GM21619 (cell line): ENCODE measurements around the gene TENT5C.

ENCODE experiments used
- ATAC-seq: cut with Tn5 transposase; IDR thresholded peaks from one replicate; pipeline ENCODE4 v1.9.1; 2021; ENCODE audit not compliant: unreplicated experiment

The TENT5C gene

DNA sequence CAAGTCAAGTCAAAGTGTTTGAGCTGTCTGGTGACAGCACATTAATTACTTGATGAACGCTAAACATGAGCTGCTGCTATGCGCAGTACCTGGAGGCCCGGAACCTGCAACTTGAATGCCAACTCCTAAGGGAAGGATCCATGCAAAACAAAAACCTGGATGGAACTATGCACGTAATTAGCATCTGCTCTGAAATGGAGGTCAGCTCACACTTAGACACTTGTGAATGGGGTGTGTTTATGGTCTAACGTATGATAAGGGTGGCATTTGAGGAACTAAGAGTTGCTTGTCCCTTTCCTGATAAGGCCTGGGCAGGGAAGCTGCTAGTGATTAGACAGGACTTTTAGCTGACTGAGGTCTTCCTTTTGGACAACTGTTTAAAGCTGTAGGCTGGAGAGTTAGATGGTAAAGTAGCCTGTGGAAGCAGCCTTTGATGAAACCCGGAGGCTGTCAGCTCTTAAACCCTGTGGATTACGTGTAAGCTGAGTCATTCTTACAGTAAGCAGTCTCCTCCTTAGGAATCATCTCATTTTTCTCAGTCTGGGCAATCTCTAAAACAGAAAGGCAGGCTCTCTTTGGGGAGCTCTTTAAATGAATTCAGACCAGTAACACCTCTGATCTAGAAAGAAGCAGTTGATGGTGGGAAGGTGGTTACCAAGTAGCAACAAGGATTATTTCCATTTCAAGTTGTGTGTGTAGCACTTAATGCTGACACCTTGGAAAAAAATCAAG is 6.8 kb downstream of the TENT5C start:
- ATAC-seq, result no peak

DNA sequence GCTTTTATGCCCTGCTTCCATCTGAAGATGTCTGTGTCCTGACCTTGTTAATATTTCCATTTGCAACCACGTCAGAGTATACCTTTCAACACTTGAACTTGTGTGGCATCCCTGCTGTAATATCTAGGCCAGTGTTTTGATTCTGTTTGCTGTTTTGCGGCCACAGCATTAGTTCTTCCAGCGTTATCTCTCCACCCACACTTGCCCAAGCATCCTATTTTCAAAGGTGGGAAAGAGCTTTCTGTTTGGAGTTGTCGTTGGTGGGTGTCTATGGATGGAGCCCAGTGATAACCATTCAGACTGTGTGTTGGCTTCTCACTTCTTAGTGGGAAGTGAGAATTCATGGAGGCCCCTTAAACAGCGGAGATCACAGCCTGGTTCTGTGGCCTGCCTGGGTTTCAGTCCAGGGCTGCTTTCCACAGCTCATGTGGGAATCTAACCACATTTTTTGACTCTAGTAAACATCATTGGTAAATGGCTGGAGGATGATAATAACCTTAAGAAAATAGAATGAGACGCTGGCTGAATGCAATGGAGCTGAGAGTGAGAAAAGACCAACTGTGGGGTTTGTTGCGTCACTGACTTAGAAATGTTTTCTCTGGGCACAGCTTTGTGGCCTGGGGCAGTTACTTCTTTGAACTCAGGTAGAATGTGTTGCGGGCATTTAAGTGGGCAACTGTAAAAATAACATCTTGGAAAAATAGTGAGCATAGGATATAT is 7.6 kb downstream of the TENT5C start:
- ATAC-seq, result no peak

DNA sequence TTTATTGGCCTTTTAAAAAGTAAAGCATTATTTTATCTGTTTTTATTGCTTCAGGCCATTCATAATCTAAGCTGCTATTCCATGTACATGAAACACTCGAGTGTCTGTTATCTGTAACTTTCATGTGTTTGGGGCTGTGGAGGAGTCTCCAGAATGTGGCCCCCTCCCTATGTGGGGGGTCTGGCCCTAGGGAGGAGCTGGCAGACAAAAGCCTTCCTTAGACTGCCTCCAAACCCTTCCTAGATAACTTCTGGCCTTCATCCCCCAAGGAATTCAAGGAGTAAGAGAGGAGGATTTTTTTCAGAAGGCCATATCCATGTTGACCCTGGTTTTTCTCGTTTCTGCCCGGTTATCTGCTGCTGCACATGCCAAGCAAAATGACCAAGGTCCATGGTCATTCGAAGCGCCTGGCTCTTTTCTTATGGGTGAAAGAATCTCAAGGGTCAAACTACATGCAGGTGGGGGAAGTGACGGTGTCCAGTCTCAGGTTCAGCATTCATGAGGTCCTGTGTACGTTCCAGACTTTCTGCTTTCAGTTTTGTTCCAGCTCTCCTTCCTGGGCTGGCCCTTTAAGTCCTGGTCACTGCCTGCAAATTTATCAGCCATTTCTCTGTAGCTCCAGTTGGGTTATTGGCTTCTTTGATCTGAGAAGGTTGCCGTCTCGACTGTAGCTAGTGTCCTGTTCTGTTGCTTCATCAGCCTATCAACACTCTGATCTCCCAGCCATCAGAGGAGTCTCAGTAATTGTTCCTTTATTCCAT is 8.3 kb downstream of the TENT5C start:
- ATAC-seq, result no peak

DNA sequence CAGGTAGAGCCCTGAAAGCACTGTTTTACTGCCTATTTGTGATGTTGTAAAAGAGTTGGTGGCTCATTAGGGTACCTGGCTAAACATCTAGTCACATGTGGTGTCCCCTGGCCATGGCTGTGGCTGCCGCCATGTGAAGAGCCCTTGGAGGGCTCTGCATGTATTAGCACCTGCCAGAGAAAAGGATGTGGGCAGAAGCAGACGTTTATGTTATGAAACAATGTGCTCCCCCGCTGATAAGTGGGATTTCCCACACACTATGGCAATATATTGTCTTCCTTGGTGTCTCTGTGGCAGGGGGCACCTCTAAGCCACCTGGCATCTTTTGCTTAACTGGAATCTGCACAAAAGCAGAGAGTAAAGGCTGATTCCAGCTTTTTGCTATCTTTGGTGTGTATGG is 9.6 kb downstream of the TENT5C start:
- ATAC-seq, result no peak

DNA sequence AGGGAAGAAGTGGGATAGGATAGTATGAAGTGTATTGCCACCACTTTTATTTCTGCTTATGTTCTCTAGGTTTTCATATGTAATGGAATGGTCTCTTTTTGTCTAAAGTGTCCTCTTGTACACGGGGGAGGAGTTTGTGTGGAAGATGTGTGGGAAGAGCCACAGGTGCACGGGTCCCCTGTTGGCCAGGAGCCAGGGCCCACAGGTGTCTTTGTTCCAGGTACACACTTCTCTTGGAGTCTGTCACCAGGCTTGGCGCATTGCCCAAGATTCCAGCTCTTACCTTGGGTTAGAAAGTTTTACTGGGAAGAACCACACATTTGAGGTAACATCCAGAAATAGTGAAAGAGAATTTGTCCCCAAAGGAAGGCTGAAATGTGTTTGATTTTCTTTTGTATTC is 10.5 kb downstream of the TENT5C start:
- no peak for ATAC-seq

DNA sequence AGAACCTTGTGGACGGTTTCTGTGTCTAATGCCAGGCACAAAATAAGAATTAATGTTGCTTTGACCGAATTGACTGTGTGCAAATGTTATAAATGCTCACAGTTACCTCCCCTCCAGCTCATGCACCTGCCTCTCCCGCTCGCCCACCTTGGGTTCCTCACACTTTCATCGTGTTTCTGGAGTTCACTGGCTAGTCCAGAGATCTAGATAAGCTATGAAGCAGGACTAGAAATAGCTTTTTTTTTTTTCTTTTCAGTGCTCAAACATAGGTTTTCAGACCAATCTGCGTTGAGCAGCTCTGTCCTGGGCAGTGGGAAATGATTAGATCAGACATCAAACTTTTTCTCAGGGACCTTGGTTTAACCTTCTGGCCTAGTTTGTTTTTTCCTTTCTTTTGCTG is 11.1 kb downstream of the TENT5C start:
- ATAC-seq, result no peak

DNA sequence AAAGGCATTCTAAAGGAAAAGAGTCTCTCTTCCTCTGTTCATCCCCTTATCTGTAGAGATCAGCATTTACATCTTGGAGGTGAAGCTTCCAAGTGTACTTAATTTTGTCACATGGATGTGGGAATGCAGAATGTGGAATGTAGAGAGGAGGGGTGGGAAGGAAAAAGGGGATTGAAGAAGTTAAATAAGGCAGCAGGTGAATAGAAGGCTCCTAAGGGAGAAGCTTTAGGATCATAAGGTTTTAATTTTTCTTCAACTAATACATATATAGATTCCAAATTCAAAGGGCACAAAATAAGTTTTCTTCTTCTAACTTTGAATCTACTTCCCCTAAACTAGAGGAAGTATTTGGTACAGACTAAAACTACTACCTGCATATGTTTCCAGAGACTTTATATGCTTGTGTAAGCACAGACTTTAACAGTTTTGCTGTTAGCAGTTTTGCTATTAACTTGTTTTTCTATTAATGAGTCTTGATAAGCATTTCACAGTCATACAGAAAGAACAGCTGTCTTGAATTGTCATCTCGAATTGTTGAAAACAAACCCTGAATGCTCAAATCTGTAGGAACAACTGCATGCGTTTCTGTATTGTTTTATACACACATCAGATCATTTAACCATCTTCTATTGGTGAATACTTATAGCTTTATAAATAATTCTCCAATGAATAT is 12.7 kb downstream of the TENT5C start:
- no peak for ATAC-seq

DNA sequence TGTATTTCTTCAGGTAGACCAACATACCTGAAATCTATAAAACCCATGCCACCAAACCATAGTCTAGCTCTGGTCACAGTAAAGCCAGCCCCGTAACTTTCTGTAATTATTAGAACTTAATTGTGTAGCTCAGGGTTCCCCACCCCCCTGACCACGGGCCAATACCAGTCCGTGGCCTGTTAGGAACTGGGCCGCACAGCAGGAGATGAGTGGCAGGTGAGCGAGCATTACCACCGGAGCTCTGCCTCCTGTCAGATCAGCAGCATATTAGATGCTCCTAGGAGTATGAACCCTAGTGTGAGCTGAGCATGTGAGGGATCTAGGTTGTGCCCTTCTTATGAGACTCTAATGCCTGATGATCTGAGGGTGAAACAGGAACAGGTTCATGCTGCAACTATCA is 14.6 kb downstream of the TENT5C start:
- no peak for ATAC-seq

DNA sequence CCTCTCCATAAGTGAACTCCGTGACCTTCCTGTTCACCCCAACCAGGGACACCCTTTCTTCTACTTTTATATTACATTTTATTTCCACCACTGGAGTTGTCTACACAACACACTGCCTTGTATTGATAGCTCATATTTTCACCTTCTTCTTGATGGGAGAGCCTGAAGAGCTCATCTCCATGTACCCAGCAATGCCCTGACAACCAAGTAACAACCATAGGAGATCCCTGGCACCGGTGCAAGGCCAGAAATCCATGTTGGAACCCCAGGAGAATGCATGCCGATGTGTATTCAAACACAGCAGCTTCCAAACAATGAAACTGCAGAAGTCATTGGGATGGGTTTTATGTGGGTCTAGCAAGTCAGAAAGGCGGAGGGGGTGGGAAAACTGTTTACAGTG is 15.5 kb downstream of the TENT5C start:
- ATAC-seq, result no peak

DNA sequence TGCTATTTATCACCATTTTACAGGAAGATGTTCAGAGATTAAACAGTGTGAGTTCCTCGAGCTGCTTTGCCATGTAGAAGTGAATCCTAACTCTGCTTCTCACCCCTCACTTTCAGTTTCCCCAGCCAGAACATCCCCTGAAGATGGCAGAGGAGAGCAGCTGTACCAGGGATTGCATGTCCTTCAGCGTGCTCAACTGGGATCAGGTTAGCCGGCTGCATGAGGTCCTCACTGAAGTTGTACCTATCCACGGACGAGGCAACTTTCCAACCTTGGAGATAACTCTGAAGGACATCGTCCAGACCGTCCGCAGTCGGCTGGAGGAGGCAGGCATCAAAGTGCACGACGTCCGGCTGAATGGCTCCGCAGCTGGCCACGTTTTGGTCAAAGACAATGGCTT is 16.9 kb downstream of the TENT5C start:
- no peak for ATAC-seq

DNA sequence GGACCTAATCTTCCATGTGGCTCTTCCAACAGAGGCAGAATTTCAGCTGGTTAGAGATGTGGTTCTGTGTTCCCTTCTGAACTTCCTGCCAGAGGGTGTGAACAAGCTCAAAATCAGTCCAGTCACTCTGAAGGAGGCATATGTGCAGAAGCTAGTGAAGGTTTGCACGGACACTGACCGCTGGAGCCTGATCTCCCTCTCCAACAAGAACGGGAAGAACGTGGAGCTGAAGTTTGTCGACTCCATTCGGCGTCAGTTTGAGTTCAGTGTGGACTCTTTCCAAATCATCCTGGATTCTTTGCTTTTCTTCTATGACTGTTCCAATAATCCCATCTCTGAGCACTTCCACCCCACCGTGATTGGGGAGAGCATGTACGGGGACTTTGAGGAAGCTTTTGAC is 17.3 kb downstream of the TENT5C start:
- no peak for ATAC-seq

DNA sequence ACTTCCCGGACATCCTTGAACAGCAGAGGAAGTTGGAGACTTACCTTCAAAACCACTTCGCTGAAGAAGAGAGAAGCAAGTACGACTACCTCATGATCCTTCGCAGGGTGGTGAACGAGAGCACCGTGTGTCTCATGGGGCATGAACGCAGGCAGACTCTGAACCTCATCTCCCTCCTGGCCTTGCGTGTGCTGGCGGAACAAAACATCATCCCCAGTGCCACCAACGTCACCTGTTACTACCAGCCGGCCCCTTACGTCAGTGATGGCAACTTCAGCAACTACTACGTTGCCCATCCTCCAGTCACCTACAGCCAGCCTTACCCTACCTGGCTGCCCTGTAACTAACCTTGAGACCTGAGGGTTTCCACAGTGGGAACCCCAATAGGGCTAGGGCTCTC is 17.9 kb downstream of the TENT5C start:
- ATAC-seq, result no peak

DNA sequence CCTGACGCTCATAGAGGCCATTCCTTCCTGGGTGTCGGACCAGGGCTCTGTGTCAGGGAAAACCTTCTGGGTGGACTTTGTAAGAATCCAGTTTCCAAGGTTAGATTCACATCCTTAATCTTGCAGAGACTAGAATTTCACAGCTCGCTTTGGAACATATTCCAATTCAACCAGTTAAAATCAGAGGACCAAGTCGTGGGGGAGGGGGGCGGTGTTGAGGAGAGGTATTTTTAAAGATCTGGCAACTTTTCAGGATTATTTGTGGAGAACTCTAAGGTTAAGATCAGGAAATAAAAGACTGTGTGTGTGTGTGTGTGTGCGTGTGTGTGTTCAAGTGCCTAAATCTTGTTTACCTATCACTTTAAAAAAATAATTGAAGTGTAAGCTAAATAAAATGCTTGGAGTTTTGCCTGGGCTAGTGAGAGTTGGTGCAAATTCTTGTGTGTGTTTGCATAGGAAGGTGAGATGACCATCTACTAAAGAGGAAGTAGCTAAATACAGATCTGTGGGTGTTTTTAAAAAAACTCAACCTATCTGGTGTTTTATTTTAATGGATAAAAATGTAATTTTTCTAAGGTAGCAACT is 21.8 kb downstream of the TENT5C start:
- no peak for ATAC-seq

DNA sequence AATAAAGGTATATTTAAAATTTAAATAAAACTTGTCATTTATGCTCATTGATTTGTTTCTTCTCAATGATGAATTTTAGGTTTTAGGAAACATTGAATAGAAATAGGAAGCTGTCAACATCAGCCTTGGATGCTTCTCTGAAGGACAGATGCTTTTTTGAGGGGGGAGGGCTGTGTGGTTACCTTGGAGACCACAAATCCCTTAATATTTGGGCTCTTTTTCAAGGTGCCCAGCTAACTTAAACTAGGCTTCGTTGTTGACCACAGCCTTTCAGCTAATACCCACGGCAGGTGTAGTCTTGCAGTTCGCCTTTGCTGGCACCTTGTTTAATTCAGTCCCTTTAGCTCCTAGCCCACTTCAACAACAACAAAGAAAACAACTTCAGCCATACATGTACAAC is 22.5 kb downstream of the TENT5C start:
- ATAC-seq, result no peak

DNA sequence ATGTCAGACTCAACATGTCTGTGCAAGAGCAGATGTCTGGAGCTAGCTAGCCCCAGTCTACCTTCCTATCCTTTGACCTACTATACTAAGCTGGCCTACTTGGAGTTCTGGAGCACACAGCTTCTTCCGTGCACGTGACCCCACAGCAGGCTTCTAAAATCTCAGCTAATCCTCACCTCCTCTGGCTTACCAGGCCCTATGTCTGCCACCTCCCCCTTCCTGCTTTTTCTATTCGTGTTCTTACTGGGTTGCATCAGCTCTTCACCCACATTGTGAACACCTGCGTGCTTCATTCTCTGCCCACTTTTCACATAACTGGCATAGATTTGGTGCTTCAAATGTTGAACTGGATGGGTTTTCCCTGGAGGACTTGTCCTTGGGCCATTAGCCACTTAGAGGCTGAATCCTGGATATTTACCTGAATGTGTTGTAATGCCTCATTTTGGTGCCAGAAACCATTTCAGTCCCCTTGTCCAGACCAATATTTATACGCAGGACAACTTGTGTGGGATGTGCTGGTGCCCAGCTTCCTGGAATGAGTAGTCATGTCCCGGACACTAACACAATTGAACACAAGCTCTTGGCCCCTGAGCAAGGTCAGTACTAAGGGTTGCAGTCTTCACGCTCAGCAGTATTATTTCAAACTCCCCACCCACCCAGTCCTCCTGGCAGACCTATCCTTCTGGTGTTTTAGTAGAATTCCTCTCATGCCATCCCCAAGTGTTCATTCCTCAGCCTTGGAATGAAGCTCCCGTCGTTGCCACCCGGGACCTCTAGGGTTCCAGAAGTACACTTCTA is 24.0 kb downstream of the TENT5C start:
- ATAC-seq, result no peak

DNA sequence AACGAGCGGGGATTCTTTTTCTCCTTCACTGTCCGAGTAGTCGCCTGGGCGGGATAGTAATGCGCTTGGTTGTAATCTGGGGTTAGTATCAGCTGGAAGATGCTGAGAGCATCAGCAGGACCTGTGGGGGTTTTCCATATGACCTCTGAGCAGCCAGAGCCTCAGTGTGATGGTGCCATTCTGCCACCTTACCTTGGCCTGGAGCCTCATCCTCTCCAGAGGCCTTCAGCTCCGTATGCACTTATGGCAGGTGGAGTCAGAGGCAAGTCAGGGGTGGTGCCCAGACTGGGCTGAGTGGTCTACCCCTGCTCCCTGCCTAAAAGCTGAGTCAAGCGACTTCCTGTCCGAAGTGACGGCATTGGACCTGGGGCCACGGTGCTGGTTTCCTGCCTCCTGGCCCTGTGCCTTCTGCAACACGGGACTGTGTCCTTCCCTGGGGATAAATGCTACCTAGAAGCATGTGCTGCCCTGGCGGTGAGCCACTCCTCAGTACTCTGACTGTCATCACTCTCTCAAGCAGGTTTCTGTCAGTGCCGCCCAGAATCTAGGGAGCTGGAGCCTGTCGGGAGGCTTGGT is 24.7 kb downstream of the TENT5C start:
- no peak for ATAC-seq

DNA sequence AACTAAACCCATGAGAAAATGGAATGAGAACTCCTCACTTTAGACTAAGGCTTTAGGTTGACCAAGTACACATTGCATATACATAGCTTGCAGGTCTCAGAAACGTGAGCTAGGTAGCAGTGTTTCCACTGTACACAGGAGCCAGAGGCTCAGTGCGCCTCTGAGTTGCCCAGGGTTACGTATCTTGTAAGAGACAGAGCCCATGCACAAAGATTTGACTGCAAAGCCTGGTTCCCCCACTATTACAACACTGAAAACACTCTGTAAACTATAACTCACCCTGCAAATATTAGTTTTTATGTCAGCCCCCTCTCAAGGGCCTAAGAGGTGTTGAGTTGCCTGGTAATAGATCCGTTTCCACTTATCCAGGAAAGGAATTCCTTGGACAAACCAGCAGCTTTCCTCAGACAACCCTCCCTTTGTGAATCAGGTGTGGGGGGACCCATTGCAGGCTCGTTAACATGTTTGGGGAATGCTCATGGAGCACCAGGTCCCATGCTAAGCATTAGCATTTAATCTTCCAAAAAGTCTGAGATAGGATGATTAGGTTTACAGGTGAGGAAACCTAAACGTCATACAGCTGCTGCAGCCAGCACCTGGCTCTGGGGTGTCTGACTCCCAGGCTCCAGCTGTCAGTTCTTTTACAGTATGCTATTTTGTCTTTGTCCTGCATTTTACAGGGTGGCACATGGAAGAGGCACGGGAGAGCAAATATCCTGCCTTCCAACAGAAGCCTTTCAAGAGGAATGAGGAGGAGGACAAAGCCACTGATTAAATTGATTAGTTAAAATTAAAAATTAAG is 25.7 kb downstream of the TENT5C start:
- no peak for ATAC-seq

DNA sequence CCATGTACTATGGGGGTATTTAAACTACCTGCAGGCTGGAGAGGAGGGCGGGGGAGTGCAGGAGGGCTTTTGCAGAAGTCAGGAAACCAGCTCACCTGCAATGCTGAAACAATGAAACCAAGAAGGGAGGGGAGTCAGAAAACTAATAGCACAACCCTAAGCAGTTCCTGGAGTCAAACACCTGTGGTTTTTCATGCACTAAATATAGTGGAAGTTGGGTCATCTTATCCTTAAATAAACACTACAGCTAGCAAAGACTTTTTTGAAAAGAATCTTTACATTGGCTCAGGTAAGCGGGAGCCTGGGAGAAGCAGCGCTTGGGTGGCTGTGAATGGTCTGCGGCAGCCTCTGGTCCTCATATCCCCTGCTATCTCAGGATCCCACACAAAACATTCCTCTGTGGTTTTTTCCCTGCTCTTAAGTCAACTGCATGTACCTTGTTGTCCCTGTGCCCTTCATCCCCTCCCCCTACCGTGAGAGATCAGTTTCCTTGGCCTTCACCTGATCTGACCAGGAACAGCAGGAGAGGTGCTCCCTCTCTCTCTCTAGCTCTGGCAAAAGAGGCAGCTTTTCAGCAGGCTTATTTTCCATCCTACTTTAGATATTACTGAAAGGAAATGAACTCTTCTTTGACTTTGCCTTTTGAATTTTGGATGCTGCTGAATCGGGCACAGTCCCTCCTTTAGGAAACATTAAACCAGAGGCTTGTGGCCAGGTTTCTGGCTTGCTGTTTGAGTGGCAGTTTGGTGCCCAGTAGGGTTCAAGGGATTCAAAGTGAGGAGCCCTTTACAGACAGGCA is 26.6 kb downstream of the TENT5C start:
- ATAC-seq, result no peak

DNA sequence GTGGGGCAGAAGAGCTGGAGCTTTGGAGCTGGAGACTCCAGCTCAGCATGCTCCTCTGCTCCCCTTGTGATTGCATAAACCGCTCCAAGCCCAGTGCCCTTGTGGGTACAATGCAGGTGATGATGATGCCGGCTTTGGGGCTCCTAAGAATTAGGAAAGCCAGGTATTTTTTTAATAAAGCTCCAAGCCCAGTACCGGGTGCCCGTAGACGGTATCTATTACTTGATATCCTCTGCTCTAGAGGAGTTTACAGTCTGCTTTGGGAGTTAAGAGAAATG is 27.2 kb downstream of the TENT5C start:
- no peak for ATAC-seq
